ENCODE results near the gene PLEKHA6.

Gene PLEKHA6

DNA sequence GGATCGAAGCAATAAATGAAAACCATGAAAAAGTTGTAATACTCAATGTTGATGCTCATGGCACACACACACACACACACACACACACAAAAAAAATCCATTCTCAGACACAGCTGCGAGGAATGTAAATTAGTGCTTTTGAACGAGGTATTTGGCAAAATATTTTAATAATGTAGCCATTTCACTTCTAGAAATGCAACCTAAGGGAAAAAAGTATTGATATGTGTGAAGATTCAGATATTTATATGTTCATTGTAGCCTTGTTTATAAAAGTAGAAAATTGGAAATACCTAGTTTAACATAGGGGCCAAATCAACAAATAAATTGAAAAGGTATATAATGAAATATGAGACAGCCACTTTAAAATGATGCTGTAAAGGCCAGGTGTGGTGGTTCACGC lies 3.8 kb downstream of the PLEKHA6 start:
- no peak for DNase-seq (ENCODE audit: low read depth in 1 of 2, low spot score in 1 of 2)
- TF ChIP-seq SPI1 (IDR thresholded peaks at IDR 0.05; ENCODE audit: borderline replicate concordance, low read depth) (no peak), GABPA (IDR thresholded peaks at IDR 0.05; ENCODE audit: low read depth) (no peak), POLR2AphosphoS5 (IDR thresholded peaks at IDR 0.05; ENCODE audit: low read depth) (no peak)
- TF ChIP-seq, protein P1, sequence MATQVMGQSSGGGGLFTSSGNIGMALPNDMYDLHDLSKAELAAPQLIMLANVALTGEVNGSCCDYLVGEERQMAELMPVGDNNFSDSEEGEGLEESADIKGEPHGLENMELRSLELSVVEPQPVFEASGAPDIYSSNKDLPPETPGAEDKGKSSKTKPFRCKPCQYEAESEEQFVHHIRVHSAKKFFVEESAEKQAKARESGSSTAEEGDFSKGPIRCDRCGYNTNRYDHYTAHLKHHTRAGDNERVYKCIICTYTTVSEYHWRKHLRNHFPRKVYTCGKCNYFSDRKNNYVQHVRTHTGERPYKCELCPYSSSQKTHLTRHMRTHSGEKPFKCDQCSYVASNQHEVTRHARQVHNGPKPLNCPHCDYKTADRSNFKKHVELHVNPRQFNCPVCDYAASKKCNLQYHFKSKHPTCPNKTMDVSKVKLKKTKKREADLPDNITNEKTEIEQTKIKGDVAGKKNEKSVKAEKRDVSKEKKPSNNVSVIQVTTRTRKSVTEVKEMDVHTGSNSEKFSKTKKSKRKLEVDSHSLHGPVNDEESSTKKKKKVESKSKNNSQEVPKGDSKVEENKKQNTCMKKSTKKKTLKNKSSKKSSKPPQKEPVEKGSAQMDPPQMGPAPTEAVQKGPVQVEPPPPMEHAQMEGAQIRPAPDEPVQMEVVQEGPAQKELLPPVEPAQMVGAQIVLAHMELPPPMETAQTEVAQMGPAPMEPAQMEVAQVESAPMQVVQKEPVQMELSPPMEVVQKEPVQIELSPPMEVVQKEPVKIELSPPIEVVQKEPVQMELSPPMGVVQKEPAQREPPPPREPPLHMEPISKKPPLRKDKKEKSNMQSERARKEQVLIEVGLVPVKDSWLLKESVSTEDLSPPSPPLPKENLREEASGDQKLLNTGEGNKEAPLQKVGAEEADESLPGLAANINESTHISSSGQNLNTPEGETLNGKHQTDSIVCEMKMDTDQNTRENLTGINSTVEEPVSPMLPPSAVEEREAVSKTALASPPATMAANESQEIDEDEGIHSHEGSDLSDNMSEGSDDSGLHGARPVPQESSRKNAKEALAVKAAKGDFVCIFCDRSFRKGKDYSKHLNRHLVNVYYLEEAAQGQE (IDR thresholded peaks at IDR 0.05; ENCODE audit: insufficient replicate concordance, low read depth): no peak
- TF ChIP-seq, protein P2, sequence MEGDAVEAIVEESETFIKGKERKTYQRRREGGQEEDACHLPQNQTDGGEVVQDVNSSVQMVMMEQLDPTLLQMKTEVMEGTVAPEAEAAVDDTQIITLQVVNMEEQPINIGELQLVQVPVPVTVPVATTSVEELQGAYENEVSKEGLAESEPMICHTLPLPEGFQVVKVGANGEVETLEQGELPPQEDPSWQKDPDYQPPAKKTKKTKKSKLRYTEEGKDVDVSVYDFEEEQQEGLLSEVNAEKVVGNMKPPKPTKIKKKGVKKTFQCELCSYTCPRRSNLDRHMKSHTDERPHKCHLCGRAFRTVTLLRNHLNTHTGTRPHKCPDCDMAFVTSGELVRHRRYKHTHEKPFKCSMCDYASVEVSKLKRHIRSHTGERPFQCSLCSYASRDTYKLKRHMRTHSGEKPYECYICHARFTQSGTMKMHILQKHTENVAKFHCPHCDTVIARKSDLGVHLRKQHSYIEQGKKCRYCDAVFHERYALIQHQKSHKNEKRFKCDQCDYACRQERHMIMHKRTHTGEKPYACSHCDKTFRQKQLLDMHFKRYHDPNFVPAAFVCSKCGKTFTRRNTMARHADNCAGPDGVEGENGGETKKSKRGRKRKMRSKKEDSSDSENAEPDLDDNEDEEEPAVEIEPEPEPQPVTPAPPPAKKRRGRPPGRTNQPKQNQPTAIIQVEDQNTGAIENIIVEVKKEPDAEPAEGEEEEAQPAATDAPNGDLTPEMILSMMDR (IDR thresholded peaks at IDR 0.05; ENCODE audit: insufficient read depth, low read length): no peak
- H3K27ac ChIP-seq (replicated peaks): no peak overlapping the region
- no peaks in the 10 kb centered on the region for H3K27me3 ChIP-seq (ENCODE audit: insufficient read depth, poor library complexity, severe bottlenecking)
- no peak overlapping the region for H3K4me3 ChIP-seq (replicated peaks; ENCODE audit: insufficient read depth, low read length)

DNA sequence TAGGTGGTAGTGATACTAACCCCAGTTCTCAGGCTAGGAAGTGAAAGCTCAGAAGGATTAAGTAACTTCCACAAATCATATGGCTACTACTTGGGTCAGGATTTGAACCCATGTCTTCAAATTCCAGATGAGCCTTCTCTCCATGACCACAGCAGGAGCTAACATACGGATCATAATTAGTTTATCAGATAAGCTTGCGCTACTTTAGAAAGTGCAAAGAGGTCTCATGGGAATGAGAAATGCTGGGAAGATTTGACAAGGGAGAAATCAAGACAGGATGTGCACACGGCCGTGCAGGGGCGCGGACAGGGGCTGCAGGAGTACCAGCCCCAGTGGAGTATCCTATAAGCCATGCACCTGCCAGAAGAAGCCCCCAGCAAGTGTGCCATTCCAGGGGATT lies 5.2 kb downstream of the PLEKHA6 start:
- TF ChIP-seq GABPA (IDR thresholded peaks at IDR 0.05; ENCODE audit: low read depth) (no peak), SPI1 (IDR thresholded peaks at IDR 0.05; ENCODE audit: borderline replicate concordance, low read depth) (no peak), POLR2AphosphoS5 (IDR thresholded peaks at IDR 0.05; ENCODE audit: low read depth) (no peak)
- TF ChIP-seq, protein P1 (IDR thresholded peaks at IDR 0.05; ENCODE audit: insufficient replicate concordance, low read depth): no peak
- TF ChIP-seq, protein P2 (IDR thresholded peaks at IDR 0.05; ENCODE audit: insufficient read depth, low read length): no peak
- no peak for DNase-seq (ENCODE audit: low read depth in 1 of 2, low spot score in 1 of 2)

DNA sequence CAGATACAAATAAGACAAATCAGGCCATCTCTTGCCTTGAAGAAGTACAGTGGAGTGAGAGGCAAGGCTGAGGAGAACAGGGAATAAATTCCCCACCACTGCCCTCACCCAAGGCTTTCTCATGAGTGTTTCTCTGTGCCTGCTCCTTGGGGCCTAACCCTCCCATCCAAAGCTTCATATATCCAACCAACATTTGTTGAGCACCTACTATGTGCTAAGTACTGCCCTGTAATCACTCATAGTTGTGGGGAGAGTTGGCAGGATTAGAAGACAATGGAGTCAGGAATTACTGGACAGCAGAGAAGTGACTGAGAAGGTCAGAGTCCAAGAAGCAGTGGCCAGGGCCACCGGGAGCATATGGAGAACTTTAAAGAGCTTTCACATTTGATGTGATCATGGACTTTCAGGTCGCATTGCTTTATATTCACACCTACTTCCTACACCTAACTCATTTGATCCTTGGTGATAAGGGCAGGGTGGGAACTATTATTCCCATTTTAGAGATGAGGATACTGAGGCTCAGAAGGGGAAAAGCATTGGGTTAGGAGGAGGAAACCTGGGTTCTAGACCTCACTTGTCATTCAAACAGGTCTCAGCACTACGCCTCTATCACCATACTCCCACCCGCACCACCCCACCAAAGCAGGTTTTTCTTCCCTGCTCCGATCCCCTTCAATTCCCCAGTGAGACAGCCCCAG lies 6.4 kb downstream of the PLEKHA6 start:
- DNase-seq (ENCODE audit: low read depth in 1 of 2, low spot score in 1 of 2): no peak
- Histone ChIP-seq H3K4me3 (replicated peaks; ENCODE audit: insufficient read depth, low read length) (no peak overlapping the region), H3K27ac (replicated peaks) (no peak overlapping the region), H3K27me3 (ENCODE audit: insufficient read depth, poor library complexity, severe bottlenecking) (no peaks in the 10 kb centered on the region)
- TF ChIP-seq, protein P2 (IDR thresholded peaks at IDR 0.05; ENCODE audit: insufficient read depth, low read length): no peak
- no peak for TF ChIP-seq SPI1 (IDR thresholded peaks at IDR 0.05; ENCODE audit: borderline replicate concordance, low read depth)
- TF ChIP-seq POLR2AphosphoS5 (IDR thresholded peaks at IDR 0.05; ENCODE audit: low read depth): no peak
- TF ChIP-seq, protein P1 (IDR thresholded peaks at IDR 0.05; ENCODE audit: insufficient replicate concordance, low read depth): no peak

More for the DNA sequence above, 5.2 kb downstream of the PLEKHA6 start:
- Histone ChIP-seq H3K27me3 (ENCODE audit: insufficient read depth, poor library complexity, severe bottlenecking) (no peaks in the 10 kb centered on the region), H3K4me3 (replicated peaks; ENCODE audit: insufficient read depth, low read length) (no peak overlapping the region), H3K27ac (replicated peaks) (no peak overlapping the region)
